HCT116 (cell line): ENCODE results near the gene C20orf96.
"Not testable (repeated sequence)": the region's sequence is repeated elsewhere in the genome, so short reads cannot be mapped to it uniquely, and the experiment has no call there.

Source experiments
- TF ChIP-seq, protein P1 (sequence below): IDR thresholded peaks from 2 replicates; pipeline ENCODE4 v1.6.1; 2012
- TF ChIP-seq, protein P2 (sequence below), 3 experiments: fragments of 200-600 bp in 1 of 3; sonication (generic) in 1 of 3; IDR thresholded peaks in 2 of 3; conservative IDR thresholded peaks in 1 of 3; 2 replicates each; pipeline ENCODE4 v1.5.1; 2012 to 2017; ENCODE audit warnings: low read depth in 2 of 3, low read length in 2 of 3, antibody characterized with exemption in 1 of 3, borderline replicate concordance in 1 of 3, control low read depth in 1 of 3, mild to moderate bottlenecking in 1 of 3, mixed read lengths in 1 of 3, mixed run types in 1 of 3, moderate library complexity in 1 of 3; ENCODE audit not compliant: insufficient read depth in 1 of 3

DNA sequence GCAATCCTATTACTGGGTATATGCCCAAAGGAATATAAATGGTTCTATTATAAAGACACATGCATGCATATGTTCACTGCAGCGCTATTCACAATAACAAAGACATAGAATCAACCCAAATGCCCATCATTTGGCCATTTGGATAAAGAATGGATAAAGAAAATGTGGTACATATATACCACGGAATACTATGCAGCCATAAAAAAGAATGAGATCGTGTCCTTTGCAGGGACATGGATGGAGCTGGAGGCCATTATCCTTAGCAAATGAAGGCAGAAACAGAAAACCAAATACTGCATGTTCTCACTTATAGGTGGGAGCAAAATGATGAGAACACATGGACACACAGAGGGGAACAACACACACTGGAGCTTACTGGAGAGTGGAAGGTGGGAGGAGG, 64.7 kb downstream of the C20orf96 start:
- TF ChIP-seq, protein P1, sequence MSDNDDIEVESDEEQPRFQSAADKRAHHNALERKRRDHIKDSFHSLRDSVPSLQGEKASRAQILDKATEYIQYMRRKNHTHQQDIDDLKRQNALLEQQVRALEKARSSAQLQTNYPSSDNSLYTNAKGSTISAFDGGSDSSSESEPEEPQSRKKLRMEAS: not testable (repeated sequence)
- TF ChIP-seq, protein P2, sequence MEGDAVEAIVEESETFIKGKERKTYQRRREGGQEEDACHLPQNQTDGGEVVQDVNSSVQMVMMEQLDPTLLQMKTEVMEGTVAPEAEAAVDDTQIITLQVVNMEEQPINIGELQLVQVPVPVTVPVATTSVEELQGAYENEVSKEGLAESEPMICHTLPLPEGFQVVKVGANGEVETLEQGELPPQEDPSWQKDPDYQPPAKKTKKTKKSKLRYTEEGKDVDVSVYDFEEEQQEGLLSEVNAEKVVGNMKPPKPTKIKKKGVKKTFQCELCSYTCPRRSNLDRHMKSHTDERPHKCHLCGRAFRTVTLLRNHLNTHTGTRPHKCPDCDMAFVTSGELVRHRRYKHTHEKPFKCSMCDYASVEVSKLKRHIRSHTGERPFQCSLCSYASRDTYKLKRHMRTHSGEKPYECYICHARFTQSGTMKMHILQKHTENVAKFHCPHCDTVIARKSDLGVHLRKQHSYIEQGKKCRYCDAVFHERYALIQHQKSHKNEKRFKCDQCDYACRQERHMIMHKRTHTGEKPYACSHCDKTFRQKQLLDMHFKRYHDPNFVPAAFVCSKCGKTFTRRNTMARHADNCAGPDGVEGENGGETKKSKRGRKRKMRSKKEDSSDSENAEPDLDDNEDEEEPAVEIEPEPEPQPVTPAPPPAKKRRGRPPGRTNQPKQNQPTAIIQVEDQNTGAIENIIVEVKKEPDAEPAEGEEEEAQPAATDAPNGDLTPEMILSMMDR (IDR thresholded peaks at IDR 0.05 in 2 of 3, conservative IDR thresholded peaks at IDR 0.05 in 1 of 3; ENCODE audit: borderline replicate concordance in 1 of 3, insufficient read depth in 1 of 3, low read depth in 2 of 3, low read length in 2 of 3): not testable (repeated sequence)
